B cell (primary cell): ENCODE measurements around the gene BHLHE41. TPM values are rescaled to one million over a fixed set of nuclear protein-coding genes. Genes with fewer than 3 reads are reported as not detected.
A peak's percentile ranks its signal among the peaks of the same experiment; 100 is the strongest.

Experiments
- ATAC-seq: fragments of 200-7000 bp; cut with Tn5 transposase; one replicate; pipeline ENCODE4 v1.10.0; 2021; ENCODE audit warnings: low read depth, mild to moderate bottlenecking, moderate number of reproducible peaks, moderate library complexity
- CTCF ChIA-PET: fragments of 350-600 bp; sonication (Branson Sonifier 250); formaldehyde crosslinking; loops from one replicate; lab custom pipeline; 2021; ENCODE audit warnings: antibody characterized with exemption, inconsistent platforms; lab: Charles Lee
- POLR2A ChIA-PET: fragments of 350-600 bp; sonication (Branson Sonifier 250); formaldehyde crosslinking; loops from one replicate; lab custom pipeline; 2021; ENCODE audit warnings: antibody characterized with exemption; lab: Charles Lee
- DNase-seq: peaks from one replicate; pipeline ENCODE4 v3.0.0; 2013
- H2AFZ ChIP-seq: 2 replicates; pipeline ENCODE4 v1.6.1; 2012; ENCODE audit warnings: mild to moderate bottlenecking, low read depth, low read length; ENCODE audit not compliant: insufficient read depth, poor library complexity, severe bottlenecking
- H3K27ac ChIP-seq, 2 donors: 1 replicate in 1 of 2; 2 replicates in 1 of 2; pipeline ENCODE4 v1.5.1; 2012 to 2013; ENCODE audit warnings: low read length in 2 of 2, mild to moderate bottlenecking in 2 of 2, moderate library complexity in 1 of 2
- H3K27me3 ChIP-seq, 4 experiments: fragments of 200-600 bp in 1 of 4; sonication (generic) in 1 of 4; replicated peaks in 1 of 4; 1 replicate in 2 of 4; 2 replicates in 2 of 4; pipeline versions ENCODE4 v1.6.1 to v1.7.0; 2013 to 2016; ENCODE audit warnings: low read length in 3 of 4, mild to moderate bottlenecking in 2 of 4, mixed read lengths in 1 of 4, moderate library complexity in 1 of 4; ENCODE audit not compliant: insufficient read depth in 4 of 4, control insufficient read depth in 3 of 4; ENCODE audit errors: control extremely low read depth in 1 of 4
- H3K36me3 ChIP-seq, 2 experiments: replicated peaks in 1 of 2; 1 replicate in 1 of 2; 2 replicates in 1 of 2; pipeline versions ENCODE4 v1.6.1 to v1.7.1; 2013; ENCODE audit warnings: low read length in 1 of 2; ENCODE audit not compliant: insufficient read depth in 2 of 2, control insufficient read depth in 1 of 2; ENCODE audit errors: control extremely low read depth in 1 of 2, extremely low read depth in 1 of 2
- H3K4me1 ChIP-seq, 2 donors: fragments of 200-600 bp in 1 of 2; sonication (generic) in 1 of 2; 1 replicate in 1 of 2; 2 replicates in 1 of 2; pipeline versions ENCODE4 v1.5.1 to v1.6.1; 2013 to 2017; ENCODE audit warnings: low read length in 2 of 2; ENCODE audit not compliant: control insufficient read depth in 2 of 2, insufficient read depth in 2 of 2
- H3K4me2 ChIP-seq: replicated peaks from 2 replicates; pipeline ENCODE3; 2012; ENCODE audit warnings: mild to moderate bottlenecking, low read depth, low read length; ENCODE audit not compliant: poor library complexity, severe bottlenecking
- H3K4me3 ChIP-seq, 5 experiments: fragments of 200-600 bp in 1 of 5; sonication (generic) in 1 of 5; 1 replicate in 3 of 5; 2 replicates in 2 of 5; pipeline versions ENCODE4 v1.5.1 to v1.7.0; 2011 to 2016; ENCODE audit warnings: low read length in 4 of 5, mild to moderate bottlenecking in 4 of 5, low read depth in 2 of 5, control low read depth in 1 of 5, moderate library complexity in 1 of 5; ENCODE audit not compliant: insufficient read depth in 1 of 5; ENCODE audit errors: control extremely low read depth in 1 of 5, extremely low read depth in 1 of 5
- H3K79me2 ChIP-seq: fragments of 200-600 bp; sonication (generic); one replicate; pipeline ENCODE4 v1.6.0; 2016; ENCODE audit warnings: low read length; ENCODE audit not compliant: control insufficient read depth, insufficient read depth
- H3K9ac ChIP-seq: fragments of 200-600 bp; sonication (generic); 2 replicates; pipeline ENCODE4 v1.6.1; 2017; ENCODE audit warnings: mild to moderate bottlenecking, low read length, moderate library complexity
- H3K9me3 ChIP-seq, 3 donors: one replicate each; pipeline versions ENCODE4 v1.6.1 to v1.7.1; 2013; ENCODE audit warnings: low read length in 2 of 3; ENCODE audit not compliant: control insufficient read depth in 2 of 3, insufficient read depth in 1 of 3; ENCODE audit errors: control extremely low read depth in 1 of 3
- H4K20me1 ChIP-seq: 2 replicates; pipeline ENCODE4 v1.6.0; 2012; ENCODE audit warnings: mild to moderate bottlenecking, low read length; ENCODE audit not compliant: insufficient read depth, control insufficient read depth, poor library complexity, severe bottlenecking
- H3K27ac Mint-ChIP-seq: one replicate; pipeline ENCODE4 v1.8.0; 2021; ENCODE audit warnings: mixed read lengths
- H3K27me3 Mint-ChIP-seq: one replicate; pipeline ENCODE4 v1.8.0; 2021; ENCODE audit warnings: mixed read lengths
- H3K4me1 Mint-ChIP-seq: one replicate; pipeline ENCODE4 v1.8.0; 2021; ENCODE audit warnings: mixed read lengths
- H3K4me3 Mint-ChIP-seq: one replicate; pipeline ENCODE4 v1.8.0; 2021; ENCODE audit warnings: mixed read lengths
- H3K9me3 Mint-ChIP-seq: one replicate; pipeline ENCODE4 v1.8.0; 2022; ENCODE audit warnings: mixed read lengths; ENCODE audit not compliant: insufficient read depth
- EZH2 ChIP-seq: IDR thresholded peaks from 2 replicates; pipeline ENCODE4 v1.6.1; 2012; ENCODE audit warnings: borderline replicate concordance, low read depth, mild to moderate bottlenecking, moderate library complexity, low read length; ENCODE audit not compliant: insufficient read depth, poor library complexity, severe bottlenecking
- WGBS: methylation state at CpG from one replicate; pipeline ENCODE4 v1.1.5; 2013; ENCODE audit warnings: missing lambda C conversion rate; ENCODE audit not compliant: insufficient coverage; 5-methylcytosine and 5-hydroxymethylcytosine counted together
- intact Hi-C: fragments of 100-400 bp; cut with micrococcal nuclease; formaldehyde crosslinking; loops from one replicate; pipeline ENCODE4 v1.10.0; 2022
- polyA plus RNA-seq: library from polyadenylated mRNA; depleted of rRNA; stranded (reverse); fragments of >200 nt; gene quantifications from 2 replicates; pipeline ENCODE4 v1.2.3, GENCODE V29; 2012
- total RNA-seq, 2 donors: library from RNA; stranded (reverse); fragments of 120-200 nt in 1 of 2; gene quantifications; 1 replicate in 1 of 2; 2 replicates in 1 of 2; pipeline versions ENCODE4 v1.2.3 to v1.2.4, GENCODE V29; 2013 to 2022
- TF ChIP-seq, protein P1 (sequence below): fragments of 200-600 bp; IDR thresholded peaks from one replicate; pipeline ENCODE4 v1.8.0; 2022; ENCODE audit warnings: antibody characterized with exemption, mild to moderate bottlenecking

The BHLHE41 gene
- total and polyA plus RNA-seq, 2 donors (not counting 1 experiment from before 2014, with no cell fraction given) = 12.0 to 57.2 TPM

- Histone ChIP-seq H3K27me3 (no peaks in the 10 kb centered on the region), H3K4me3 (no peak overlapping the region), H2AFZ (no peak overlapping the region), H4K20me1 (no peaks in the 10 kb centered on the region), H3K27ac (no peak overlapping the region), H3K36me3 (no peaks in the 10 kb centered on the region), H3K79me2 (no peaks in the 10 kb centered on the region), H3K9me3 (no peaks in the 10 kb centered on the region), H3K4me1 (peaks cover 20 to 51% of the 10 kb centered on the region in 2 donors), H3K9ac (no peak overlapping the region), H3K4me2 (peak overlapping the region; percentile 1)
- ATAC-seq (no peak), DNase-seq (no peak)
- ChIA-PET POLR2A (interaction anchor here (1.2 kb wide), 1 partner anchor 14 kb away, joined by 4 read pairs; no protein-coding TSS in a partner anchor), CTCF (interaction anchor here (0.9 to 1.4 kb wide), 7 partner anchors 10 to 479 kb away, joined by 3 to 5 read pairs (median 3); partner anchors contain the start of gene BHLHE41)
- Mint-ChIP-seq H3K9me3 (no peaks in the 10 kb centered on the region), H3K27ac (peak overlapping the region; percentile 75), H3K27me3 (no peaks in the 10 kb centered on the region), H3K4me1 (peaks cover 54% of the 10 kb centered on the region), H3K4me3 (peak overlapping the region; percentile 13)
- intact Hi-C loops = no loop called here
- WGBS = 45% methylated on average over 2 of the region's 3 CpGs
- TF ChIP-seq, protein P1, sequence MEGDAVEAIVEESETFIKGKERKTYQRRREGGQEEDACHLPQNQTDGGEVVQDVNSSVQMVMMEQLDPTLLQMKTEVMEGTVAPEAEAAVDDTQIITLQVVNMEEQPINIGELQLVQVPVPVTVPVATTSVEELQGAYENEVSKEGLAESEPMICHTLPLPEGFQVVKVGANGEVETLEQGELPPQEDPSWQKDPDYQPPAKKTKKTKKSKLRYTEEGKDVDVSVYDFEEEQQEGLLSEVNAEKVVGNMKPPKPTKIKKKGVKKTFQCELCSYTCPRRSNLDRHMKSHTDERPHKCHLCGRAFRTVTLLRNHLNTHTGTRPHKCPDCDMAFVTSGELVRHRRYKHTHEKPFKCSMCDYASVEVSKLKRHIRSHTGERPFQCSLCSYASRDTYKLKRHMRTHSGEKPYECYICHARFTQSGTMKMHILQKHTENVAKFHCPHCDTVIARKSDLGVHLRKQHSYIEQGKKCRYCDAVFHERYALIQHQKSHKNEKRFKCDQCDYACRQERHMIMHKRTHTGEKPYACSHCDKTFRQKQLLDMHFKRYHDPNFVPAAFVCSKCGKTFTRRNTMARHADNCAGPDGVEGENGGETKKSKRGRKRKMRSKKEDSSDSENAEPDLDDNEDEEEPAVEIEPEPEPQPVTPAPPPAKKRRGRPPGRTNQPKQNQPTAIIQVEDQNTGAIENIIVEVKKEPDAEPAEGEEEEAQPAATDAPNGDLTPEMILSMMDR = no peak
- no peak for TF ChIP-seq EZH2
Observed at GRCh38 chr12:26135571-26135970, 10.7 kb upstream of the BHLHE41 start.

DNA sequence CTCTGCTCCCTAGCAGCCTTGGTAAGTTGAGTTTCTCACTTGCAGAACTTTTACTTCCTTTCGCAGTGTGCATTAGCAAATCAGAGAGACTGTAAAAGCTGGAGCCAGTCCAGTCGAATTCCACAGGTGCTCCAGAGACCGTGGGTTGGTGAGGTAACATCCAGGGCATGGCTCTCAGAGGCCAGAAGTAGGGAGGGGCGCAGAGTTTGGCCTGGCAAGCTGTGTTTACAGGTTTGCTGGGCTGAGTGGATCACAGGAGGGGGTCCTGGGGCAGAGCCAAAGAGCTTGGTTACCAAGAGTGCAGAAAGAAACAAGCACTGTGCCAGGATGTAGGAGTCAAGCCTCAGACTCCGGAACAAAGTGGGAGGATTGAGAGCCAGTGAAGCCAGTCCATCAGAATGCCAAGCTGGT, 10.2 kb upstream of the BHLHE41 start:
- WGBS = 88% methylated on average over 5 of the region's 5 CpGs
- H3K4me1 Mint-ChIP-seq = peaks cover 58% of the 10 kb centered on the region
- Histone ChIP-seq H2AFZ (no peak overlapping the region), H4K20me1 (no peaks in the 10 kb centered on the region), H3K9ac (no peak overlapping the region), H3K9me3 (no peaks in the 10 kb centered on the region), H3K4me3 (no peak overlapping the region), H3K4me1 (peaks cover 25 to 56% of the 10 kb centered on the region in 2 donors), H3K27me3 (no peaks in the 10 kb centered on the region), H3K79me2 (no peaks in the 10 kb centered on the region), H3K36me3 (no peaks in the 10 kb centered on the region), H3K4me2 (peak overlapping the region; percentile 1), H3K27ac (no peak overlapping the region)
- no peaks in the 10 kb centered on the region for H3K27me3 Mint-ChIP-seq
- no peaks in the 10 kb centered on the region for H3K9me3 Mint-ChIP-seq
- intact Hi-C loops = no loop called here
- ATAC-seq (no peak), DNase-seq (no peak)
- H3K4me3 Mint-ChIP-seq = peak overlapping the region; percentile 13
- peak overlapping the region; percentile 75 for H3K27ac Mint-ChIP-seq
- ChIA-PET CTCF (interaction anchor here (0.9 to 1.4 kb wide), 5 partner anchors 10 to 479 kb away, joined by 3 to 4 read pairs (median 3); partner anchors contain the start of gene BHLHE41), POLR2A (interaction anchor here (1.2 kb wide), 1 partner anchor 15 kb away, joined by 4 read pairs; no protein-coding TSS in a partner anchor)
- no peak for TF ChIP-seq EZH2
- TF ChIP-seq, protein P1 = no peak
